SKM-1 (cell line): Measurements from ENCODE around the gene KCNIP3.

Source experiments
- DNase-seq: peaks from one replicate; lab custom pipeline; 2025; ENCODE audit not compliant: unreplicated experiment; lab: John Stamatoyannopoulos, UW

Gene KCNIP3

DNA sequence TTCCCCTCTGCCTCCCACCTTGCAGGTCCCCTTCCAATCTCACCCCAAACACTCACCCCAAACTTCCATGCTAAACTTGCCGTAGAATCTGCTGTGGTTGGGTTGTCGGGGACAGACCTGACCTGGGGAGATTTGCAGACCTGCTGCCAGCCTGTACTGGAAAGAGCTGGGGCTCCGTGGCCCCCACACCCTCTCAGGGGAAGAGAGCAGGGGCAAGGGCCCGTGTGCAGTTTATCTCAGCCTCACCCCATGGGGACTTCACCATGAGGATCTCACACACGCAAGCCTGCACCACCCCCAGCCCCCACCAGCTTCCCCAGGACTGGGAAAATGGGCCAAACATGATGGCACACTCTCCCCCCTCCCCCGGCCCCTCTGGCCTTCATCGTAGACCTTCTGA is 30.7 kb downstream of the KCNIP3 start:
- DNase-seq: no peak

- DNase-seq: no peak
Observed at GRCh38 chr2:95328358-95329125, 31.4 kb downstream of the KCNIP3 start.

- no peak for DNase-seq
Observed at GRCh38 chr2:95329401-95329800, 32.3 kb downstream of the KCNIP3 start.

GRCh38 chr2:95329891-95330793 is 33.0 kb downstream of the KCNIP3 start:
- DNase-seq: no peak

GRCh38 chr2:95330794-95331338 is 33.7 kb downstream of the KCNIP3 start:
- DNase-seq: no peak

- no peak for DNase-seq
Observed at GRCh38 chr2:95331606-95332005, 34.5 kb downstream of the KCNIP3 start.

DNA sequence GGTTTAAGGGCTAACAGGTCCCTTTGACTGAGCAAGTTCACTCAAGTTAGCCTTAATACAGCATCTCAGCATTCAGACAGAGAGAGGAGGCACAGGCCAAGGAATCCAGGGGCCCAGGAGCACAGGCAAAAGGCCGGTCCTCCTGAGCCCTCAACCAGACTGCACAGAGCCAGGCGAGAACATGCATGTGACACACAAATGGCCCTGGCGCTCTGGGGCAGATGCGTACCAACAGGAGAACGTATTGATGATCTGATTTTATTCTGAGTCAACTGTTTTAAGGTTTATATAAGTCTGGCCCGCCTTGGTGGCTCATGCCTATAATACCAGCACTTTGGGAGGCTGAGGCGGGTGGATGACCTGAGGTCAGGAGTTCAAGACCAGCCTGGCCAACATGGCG is 34.9 kb downstream of the KCNIP3 start:
- no peak for DNase-seq

DNA sequence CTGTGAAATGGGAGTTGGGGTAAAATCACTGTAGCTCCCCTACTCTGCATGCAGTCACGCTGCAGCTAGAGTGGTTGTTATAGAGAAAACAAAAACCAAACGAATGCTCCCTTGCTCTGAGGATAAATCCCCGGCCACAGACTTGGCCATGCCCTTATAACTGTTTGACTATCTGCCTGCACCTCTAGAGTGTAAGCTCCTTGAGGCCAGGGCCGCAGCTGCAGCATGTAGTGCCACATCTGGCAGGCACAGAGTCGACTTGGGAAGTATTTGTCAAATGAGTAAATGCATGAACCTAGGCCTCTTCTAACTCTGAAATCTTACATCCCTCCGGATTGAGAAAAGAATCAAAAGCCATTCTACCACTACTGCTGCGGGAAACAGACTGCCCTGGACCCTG is 35.9 kb downstream of the KCNIP3 start:
- no peak for DNase-seq

GRCh38 chr2:95333888-95334338 is 36.8 kb downstream of the KCNIP3 start:
- DNase-seq: no peak

DNA sequence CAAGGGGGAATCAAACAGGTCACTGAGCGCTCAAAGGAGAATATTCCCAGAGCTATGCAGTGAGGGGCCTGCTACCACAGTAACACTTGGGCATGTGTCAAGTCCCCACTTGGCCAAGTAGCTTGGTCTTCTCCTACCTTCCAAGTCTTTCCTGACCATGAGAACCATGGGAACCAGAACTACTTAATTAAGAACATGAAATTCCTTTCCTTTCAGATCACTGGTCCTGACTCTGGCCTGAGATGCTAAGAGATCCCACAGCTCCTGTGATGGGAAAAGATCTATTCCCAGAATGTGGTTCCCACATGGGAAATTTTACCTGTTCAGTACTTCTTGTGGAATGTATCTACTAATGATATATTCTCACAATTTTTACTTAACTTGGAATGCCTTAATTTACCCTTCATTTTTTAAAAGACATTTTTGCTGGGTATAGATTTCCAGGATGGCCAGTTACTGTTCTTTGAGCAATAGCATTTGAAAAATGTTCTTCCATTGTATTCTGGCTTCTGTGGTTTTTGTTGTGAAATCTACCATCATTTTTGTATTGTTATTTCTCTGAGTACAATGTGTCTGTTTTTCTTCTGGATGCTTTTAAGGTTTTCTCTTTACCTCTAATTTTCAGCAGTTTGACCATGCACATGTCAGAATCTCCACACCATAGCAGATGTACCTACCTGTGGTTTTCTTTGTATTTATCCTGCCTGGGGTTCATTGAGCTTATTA is 37.9 kb downstream of the KCNIP3 start:
- DNase-seq: no peak

GRCh38 chr2:95336406-95336805 is 39.3 kb downstream of the KCNIP3 start:
- DNase-seq: no peak

DNA sequence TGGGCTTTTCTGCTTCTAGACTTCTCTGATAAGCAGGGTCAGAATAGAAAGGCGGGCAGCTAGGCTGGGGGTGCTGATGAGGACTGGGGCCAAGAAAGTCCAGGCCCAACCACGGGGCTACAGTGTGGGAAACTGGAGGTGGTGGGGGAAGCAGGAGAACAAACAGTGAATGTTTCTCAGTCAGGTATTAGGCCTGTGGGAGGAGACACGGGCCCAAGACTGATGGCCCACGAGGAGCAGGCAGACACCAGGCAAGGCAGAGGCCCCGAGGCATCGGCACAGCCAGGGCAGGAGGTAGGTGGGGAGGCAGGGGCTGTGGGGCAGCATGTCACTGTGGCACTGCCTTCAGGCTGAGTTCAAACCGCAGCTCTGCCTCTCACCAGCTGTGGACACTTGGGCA is 40.7 kb downstream of the KCNIP3 start:
- no peak for DNase-seq

- no peak for DNase-seq
Observed at GRCh38 chr2:95342556-95343320, 45.6 kb downstream of the KCNIP3 start.

DNA sequence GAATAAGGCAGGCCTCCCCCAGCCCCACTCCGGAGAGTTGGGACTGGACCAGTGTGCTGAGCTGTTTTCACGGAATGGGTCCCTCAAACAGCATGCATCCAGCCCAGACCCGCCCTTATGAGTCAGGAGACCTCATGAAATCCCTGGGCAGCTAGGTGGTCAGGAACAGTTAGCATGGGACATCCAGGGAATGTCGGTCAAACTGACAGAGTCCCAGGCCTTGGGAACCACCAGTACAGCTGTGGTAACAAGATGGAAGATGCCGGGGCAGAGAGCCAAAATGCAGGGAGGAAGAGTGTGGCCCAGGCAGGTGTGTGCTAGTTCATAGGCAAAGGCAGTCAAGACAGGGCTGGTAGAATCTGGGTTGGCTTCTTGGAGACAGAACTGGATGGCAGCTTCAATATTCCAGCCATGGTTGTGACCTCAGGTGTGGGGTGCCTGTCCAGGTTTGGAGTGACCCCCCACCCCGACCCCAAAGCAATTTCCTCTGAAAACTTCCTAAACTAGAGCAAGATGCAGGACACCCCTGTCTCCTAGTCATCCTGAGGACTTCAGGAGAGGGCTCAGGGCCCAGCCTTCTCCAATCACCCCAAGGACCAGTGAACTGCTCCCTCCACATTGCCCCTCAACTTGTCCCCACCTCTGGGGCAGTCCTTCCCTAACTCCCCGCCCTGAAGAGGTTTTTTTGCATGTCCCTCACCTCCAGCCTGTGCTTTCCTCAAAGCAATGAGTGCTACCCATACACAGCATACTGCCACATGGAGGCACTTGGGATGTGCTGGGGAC is 46.5 kb downstream of the KCNIP3 start:
- DNase-seq: no peak

GRCh38 chr2:95344215-95344583 is 47.1 kb downstream of the KCNIP3 start:
- DNase-seq: no peak

DNA sequence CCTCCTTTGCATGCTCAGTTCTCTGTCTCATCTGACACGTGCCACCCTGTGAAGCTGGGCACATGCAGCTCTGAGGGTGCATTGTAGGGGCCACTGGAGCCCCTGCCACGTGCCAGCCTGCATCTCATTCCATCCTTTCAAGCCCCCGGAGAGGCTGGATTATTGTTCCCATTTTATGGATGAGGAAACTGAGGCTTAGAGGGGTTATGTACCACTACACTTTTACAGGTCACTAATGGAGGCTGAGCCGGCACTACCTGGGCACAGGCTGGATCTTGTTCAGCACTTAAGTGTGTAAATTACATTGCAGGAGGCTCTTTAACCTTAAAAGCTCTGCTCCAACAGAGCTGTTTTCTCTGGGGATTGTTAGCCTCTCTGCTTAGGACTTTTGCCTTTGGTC is 47.5 kb downstream of the KCNIP3 start:
- no peak for DNase-seq

DNA sequence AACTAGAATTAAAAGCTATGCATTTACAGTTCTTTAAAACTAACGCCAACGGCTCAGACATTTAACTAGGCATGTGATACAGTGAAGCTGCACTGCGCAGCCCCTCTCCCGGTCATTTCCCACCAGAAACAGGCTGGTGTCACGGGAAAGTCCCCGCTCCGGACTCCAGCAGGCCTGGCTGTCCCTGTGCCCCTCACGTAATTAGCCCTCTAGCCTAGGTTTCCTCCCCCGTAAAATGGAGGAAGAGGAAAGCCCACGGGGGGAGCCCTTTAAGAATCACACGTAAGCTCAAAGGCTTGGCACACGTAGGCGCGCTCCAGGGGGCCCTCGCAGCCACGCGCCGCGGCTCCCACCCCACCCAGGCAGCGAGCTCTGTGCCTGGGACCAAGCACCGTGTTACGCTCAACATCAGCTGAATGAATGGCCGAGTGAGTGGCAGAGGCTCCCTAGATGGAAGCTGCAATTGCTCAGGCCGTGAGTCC is 48.0 kb downstream of the KCNIP3 start:
- DNase-seq: no peak

DNA sequence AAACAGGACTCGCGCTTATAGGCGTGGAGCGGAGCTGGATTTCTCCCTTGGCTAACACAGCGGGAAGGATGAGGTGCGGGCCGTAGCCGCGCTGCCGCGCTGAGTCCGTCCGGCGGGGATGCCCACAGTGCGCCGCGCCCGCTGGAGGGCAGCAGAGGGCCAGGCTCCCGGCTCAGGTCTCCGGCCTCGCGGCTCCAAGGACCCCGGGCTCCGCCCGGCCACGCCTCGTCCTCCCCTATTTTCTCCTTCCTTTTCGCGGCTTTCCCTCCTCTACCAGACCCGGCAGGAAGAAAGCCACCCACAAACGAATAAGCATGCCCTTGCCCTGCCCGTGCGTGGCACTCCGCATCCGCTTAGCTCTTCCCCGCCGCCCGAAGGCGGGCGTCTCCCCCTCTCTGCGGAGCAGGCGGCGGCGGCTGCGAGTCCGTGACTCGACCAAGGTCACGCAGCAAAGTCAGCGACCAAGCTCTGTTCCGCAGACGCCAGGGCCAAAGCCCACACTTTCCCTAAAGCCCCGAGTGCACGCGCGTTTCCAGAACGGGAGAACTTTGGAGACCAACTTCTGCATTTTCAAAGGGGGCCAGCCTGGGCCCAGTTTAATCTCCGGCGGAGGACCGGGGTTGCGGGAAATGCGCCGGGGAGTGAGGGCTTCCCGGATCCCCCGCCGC is 48.5 kb downstream of the KCNIP3 start:
- peak; percentile 67 for DNase-seq

- DNase-seq: no peak
Observed at GRCh38 chr2:95346231-95346737, 49.1 kb downstream of the KCNIP3 start.
